HepG2 (cell line): Measurements from ENCODE around the gene EMC9. TPM values are rescaled to one million over a fixed set of nuclear protein-coding genes. Genes with fewer than 3 reads are reported as not detected.

ENCODE experiments used
- FOXK2 ChIP-seq: fragments of 450-650 bp; IDR thresholded peaks from 2 replicates; pipeline ENCODE4 v1.6.1; 2016
- FOXM1 ChIP-seq: sonication (generic); formaldehyde crosslinking; IDR thresholded peaks from 2 replicates; pipeline ENCODE4 v1.5.0; 2020; ENCODE audit warnings: missing genetic modification reagents
- GTF2F1 ChIP-seq: fragments of 150-350 bp; IDR thresholded peaks from 2 replicates; pipeline ENCODE4 v1.6.1; 2014; ENCODE audit warnings: low read length
- HOXA9 ChIP-seq: sonication (generic); formaldehyde crosslinking; IDR thresholded peaks from 2 replicates; pipeline ENCODE4 v1.8.1; 2022; ENCODE audit warnings: missing genetic modification reagents, mild to moderate bottlenecking, moderate library complexity, borderline replicate concordance
- IKZF4 ChIP-seq: sonication (generic); formaldehyde crosslinking; IDR thresholded peaks from 2 replicates; pipeline ENCODE4 v1.5.1; 2020; ENCODE audit warnings: borderline replicate concordance, mild to moderate bottlenecking, low read depth, missing genetic modification reagents; ENCODE audit errors: not compliant biosample characterization
- LCORL ChIP-seq, 2 experiments: fragments of 450-650 bp in 1 of 2; sonication (generic) in 1 of 2; formaldehyde crosslinking in 1 of 2; IDR thresholded peaks; 2 replicates each; pipeline versions ENCODE4 v1.5.0 to v1.6.1; 2017 to 2020; ENCODE audit warnings: antibody characterized with exemption in 1 of 2, missing genetic modification reagents in 1 of 2
- NR3C1 ChIP-seq: sonication (generic); formaldehyde crosslinking; IDR thresholded peaks from 2 replicates; pipeline ENCODE4 v1.4.0; 2020; ENCODE audit warnings: missing genetic modification reagents
- ONECUT2 ChIP-seq: sonication (generic); formaldehyde crosslinking; IDR thresholded peaks from 2 replicates; pipeline ENCODE4 v1.4.0; 2020; ENCODE audit warnings: missing genetic modification reagents
- SP140L ChIP-seq: sonication (generic); formaldehyde crosslinking; IDR thresholded peaks from 2 replicates; pipeline ENCODE4 v1.4.0; 2020; ENCODE audit warnings: missing genetic modification reagents, borderline replicate concordance
- TARDBP ChIP-seq: sonication (generic); formaldehyde crosslinking; IDR thresholded peaks from 2 replicates; pipeline ENCODE4 v1.8.0; 2022; ENCODE audit warnings: mild to moderate bottlenecking, missing genetic modification reagents
- TRIM24 ChIP-seq: sonication (generic); formaldehyde crosslinking; IDR thresholded peaks from 2 replicates; pipeline ENCODE4 v1.8.0; 2022; ENCODE audit warnings: mild to moderate bottlenecking, missing genetic modification reagents
- ZBTB42 ChIP-seq: sonication (generic); formaldehyde crosslinking; IDR thresholded peaks from 2 replicates; pipeline ENCODE4 v1.5.0; 2020; ENCODE audit warnings: mild to moderate bottlenecking, missing genetic modification reagents
- ZNF124 ChIP-seq: sonication (generic); formaldehyde crosslinking; IDR thresholded peaks from 2 replicates; pipeline ENCODE4 v1.4.0; 2020; ENCODE audit warnings: missing genetic modification reagents
- ZNF225 ChIP-seq: sonication (generic); formaldehyde crosslinking; IDR thresholded peaks from 2 replicates; pipeline ENCODE4 v1.4.0; 2020; ENCODE audit warnings: mild to moderate bottlenecking, missing genetic modification reagents
- ZNF264 ChIP-seq: sonication (generic); formaldehyde crosslinking; IDR thresholded peaks from 2 replicates; pipeline ENCODE4 v1.4.0; 2020; ENCODE audit warnings: missing genetic modification reagents
- ZNF607 ChIP-seq: sonication (generic); formaldehyde crosslinking; IDR thresholded peaks from 2 replicates; pipeline ENCODE4 v1.5.1; 2020; ENCODE audit warnings: missing genetic modification reagents, mild to moderate bottlenecking, borderline replicate concordance
- ZNF747 ChIP-seq: sonication (generic); formaldehyde crosslinking; IDR thresholded peaks from 2 replicates; pipeline ENCODE4 v1.8.1; 2023; ENCODE audit warnings: missing genetic modification reagents, mild to moderate bottlenecking, borderline replicate concordance
- ZNF761 ChIP-seq: sonication (generic); formaldehyde crosslinking; conservative IDR thresholded peaks from 2 replicates; pipeline ENCODE4 v1.4.0; 2020; ENCODE audit warnings: mild to moderate bottlenecking, missing genetic modification reagents
- polyA plus RNA-seq, 8 experiments: library from polyadenylated mRNA; depleted of rRNA in 3 of 8; stranded (reverse) in 7 of 8; unstranded in 1 of 8; fragments of >200 nt; fragmentation: Illumina TruSeq in 4 of 8; extraction: Trizol in 4 of 8; gene quantifications; 2 replicates each; pipeline versions ENCODE4 v1.2.1 to v1.2.3, GENCODE V29; 2011 to 2016; ENCODE audit warnings: low read depth in 4 of 8, missing spikeins in 1 of 8, mixed read lengths in 1 of 8; ENCODE audit not compliant: insufficient read depth in 1 of 8
- total RNA-seq, 5 experiments: library from RNA; depleted of rRNA; stranded (reverse); fragments of >200 nt; fragmentation: Illumina TruSeq; extraction: Trizol; gene quantifications; 2 replicates each; pipeline ENCODE4 v1.2.3, GENCODE V29; 2016; ENCODE audit warnings: low read depth in 1 of 5
- TF ChIP-seq, protein P1 (sequence below): sonication (generic); formaldehyde crosslinking; IDR thresholded peaks from 2 replicates; pipeline ENCODE4 v1.8.1; 2023; ENCODE audit warnings: missing genetic modification reagents, mild to moderate bottlenecking, borderline replicate concordance
- TF ChIP-seq, protein P2 (sequence below): sonication (generic); formaldehyde crosslinking; IDR thresholded peaks from 2 replicates; pipeline ENCODE4 v1.5.0; 2020; ENCODE audit warnings: mild to moderate bottlenecking, missing genetic modification reagents
- TF ChIP-seq, protein P3 (sequence below): sonication (generic); formaldehyde crosslinking; IDR thresholded peaks from 2 replicates; pipeline ENCODE4 v1.9.0; 2021; ENCODE audit warnings: missing genetic modification reagents, borderline replicate concordance

Gene EMC9
- total and polyA plus RNA-seq, 2 of the 13 experiments (the other 11 are each of a cell fraction or from before 2014, with no cell fraction given): 60.5 to 78.7 TPM

DNA sequence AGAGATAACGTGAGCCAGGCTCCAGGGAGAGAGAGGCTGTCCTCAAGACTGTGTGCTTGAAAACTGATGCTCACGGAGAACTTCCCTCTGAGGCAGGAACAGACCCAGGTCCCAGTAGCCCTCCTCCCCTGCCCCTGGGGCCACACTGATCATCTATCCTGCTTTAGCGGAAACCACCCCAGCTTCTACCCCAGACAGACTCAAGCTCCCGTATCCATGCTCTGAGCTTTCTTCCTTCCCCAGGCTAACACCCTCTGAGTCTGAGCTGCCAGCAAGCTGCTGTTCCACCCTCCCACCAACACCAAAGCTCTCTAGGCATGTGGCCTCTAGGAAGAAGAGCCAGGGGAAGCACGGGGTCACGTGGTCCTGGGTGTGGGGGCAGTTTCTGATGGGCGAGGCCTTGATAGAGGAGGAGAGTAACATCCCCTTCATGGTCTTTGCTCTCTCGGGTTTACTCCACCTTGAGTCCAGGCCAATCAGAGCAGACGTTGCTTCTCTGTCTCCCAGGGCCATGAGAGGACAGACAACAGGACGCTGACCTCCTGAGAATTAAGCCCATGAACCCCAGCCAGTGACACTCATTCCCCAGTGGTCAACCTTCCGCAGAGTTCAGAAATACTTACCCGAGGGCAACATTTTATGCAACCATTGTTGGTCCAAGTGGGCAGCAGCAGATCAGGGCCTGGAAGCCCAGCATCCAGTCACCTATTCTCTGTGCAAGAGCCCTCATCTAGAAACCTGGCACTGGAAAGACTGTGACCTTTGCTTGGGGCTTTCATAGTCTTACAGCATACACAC lies 45.9 kb downstream of the EMC9 start (continued):
- TF ChIP-seq ZBTB42 (peak; percentile 74; the same call in 1 of the 2 replicates), ZNF124 (peak; percentile 95), FOXM1 (CRISPR knock-in tag) (no peak; the same call in 1 of the 2 replicates), HOXA9 (CRISPR knock-in tag) (no peak), ZNF761 (peak; percentile 98), ONECUT2 (CRISPR knock-in tag) (peak; percentile 50), ZNF747 (peak; percentile 99; the same call in 1 of the 2 replicates), ZNF225 (CRISPR knock-in tag) (peak; percentile 94; the same call in 1 of the 2 replicates), TRIM24 (CRISPR knock-in tag) (no peak), ZNF264 (CRISPR knock-in tag) (peak; percentile 87), FOXK2 (peak; percentile 94), IKZF4 (CRISPR knock-in tag) (peak; percentile 94), LCORL (IDR thresholded peaks at IDR 0.05) (peak; percentile 71; the same call in 1 of the 2 replicates), LCORL (CRISPR knock-in tag; IDR thresholded peaks at IDR 0.05) (no peak), NR3C1 (CRISPR knock-in tag) (no peak), TARDBP (CRISPR knock-in tag) (peak; percentile 97), GTF2F1 (peak; percentile 91), SP140L (peak; percentile 97; the same call in 1 of the 2 replicates), ZNF607 (CRISPR knock-in tag) (no peak)
- TF ChIP-seq, protein P1, sequence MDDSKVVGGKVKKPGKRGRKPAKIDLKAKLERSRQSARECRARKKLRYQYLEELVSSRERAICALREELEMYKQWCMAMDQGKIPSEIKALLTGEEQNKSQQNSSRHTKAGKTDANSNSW: peak; percentile 53; the same call in 1 of the 2 replicates
- TF ChIP-seq, protein P2, sequence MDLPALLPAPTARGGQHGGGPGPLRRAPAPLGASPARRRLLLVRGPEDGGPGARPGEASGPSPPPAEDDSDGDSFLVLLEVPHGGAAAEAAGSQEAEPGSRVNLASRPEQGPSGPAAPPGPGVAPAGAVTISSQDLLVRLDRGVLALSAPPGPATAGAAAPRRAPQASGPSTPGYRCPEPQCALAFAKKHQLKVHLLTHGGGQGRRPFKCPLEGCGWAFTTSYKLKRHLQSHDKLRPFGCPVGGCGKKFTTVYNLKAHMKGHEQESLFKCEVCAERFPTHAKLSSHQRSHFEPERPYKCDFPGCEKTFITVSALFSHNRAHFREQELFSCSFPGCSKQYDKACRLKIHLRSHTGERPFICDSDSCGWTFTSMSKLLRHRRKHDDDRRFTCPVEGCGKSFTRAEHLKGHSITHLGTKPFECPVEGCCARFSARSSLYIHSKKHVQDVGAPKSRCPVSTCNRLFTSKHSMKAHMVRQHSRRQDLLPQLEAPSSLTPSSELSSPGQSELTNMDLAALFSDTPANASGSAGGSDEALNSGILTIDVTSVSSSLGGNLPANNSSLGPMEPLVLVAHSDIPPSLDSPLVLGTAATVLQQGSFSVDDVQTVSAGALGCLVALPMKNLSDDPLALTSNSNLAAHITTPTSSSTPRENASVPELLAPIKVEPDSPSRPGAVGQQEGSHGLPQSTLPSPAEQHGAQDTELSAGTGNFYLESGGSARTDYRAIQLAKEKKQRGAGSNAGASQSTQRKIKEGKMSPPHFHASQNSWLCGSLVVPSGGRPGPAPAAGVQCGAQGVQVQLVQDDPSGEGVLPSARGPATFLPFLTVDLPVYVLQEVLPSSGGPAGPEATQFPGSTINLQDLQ (CRISPR knock-in tag): no peak
- TF ChIP-seq, protein P3, sequence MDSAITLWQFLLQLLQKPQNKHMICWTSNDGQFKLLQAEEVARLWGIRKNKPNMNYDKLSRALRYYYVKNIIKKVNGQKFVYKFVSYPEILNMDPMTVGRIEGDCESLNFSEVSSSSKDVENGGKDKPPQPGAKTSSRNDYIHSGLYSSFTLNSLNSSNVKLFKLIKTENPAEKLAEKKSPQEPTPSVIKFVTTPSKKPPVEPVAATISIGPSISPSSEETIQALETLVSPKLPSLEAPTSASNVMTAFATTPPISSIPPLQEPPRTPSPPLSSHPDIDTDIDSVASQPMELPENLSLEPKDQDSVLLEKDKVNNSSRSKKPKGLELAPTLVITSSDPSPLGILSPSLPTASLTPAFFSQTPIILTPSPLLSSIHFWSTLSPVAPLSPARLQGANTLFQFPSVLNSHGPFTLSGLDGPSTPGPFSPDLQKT: no peak; the same call in 1 of the 2 replicates
